Neural progenitor cell (in vitro differentiated cells): ENCODE measurements around the gene SERAC1.

ENCODE experiments used
- EZH2 ChIP-seq: fragments of 200-600 bp; sonication (generic); IDR thresholded peaks from 2 replicates; pipeline ENCODE4 v1.6.1; 2017; ENCODE audit warnings: antibody characterized with exemption, mild to moderate bottlenecking, moderate library complexity
- EZH2phosphoT487 ChIP-seq: fragments of 200-600 bp; sonication (generic); IDR thresholded peaks from 2 replicates; pipeline ENCODE4 v1.6.1; 2017; ENCODE audit warnings: antibody characterized with exemption
- TF ChIP-seq, protein P1 (sequence below): fragments of 200-600 bp; sonication (generic); IDR thresholded peaks from 2 replicates; pipeline ENCODE4 v1.5.1; 2017; ENCODE audit warnings: antibody characterized with exemption, mild to moderate bottlenecking

DNA sequence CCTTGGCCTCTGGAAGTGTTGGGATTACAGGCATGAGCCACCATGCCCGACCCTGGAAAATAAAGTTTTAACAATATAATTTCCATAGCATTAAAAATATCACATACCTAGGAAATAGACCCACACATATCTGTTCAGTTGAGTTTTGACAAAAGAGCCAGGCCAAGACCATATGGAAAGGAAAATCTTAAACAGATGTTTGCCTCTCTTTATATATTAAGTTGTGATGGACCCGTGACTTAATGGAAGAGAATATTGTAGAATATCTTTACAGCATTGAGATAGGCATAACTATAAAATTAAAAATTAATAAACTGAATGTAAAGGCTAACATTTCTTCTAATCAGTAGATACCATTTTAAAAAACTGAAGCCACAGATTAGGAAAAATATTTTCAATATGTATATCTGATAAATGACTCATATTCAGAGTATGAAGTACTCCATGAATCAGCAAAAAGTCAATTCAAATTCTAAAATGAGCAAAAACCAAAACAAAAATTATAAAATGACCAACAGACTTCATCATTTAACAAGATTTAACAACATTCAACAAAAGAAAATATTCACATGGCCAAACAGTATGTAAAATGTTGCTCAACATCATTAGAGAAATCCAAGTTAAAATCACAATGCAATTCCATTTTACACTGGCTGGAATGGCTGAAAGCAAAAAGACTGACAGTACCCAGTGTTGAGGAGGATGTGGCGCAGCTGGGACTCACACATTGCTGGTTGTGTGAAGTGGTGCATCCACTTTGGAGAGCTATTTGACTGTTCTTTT lies 43.4 kb upstream of the SERAC1 start:
- TF ChIP-seq, protein P1, sequence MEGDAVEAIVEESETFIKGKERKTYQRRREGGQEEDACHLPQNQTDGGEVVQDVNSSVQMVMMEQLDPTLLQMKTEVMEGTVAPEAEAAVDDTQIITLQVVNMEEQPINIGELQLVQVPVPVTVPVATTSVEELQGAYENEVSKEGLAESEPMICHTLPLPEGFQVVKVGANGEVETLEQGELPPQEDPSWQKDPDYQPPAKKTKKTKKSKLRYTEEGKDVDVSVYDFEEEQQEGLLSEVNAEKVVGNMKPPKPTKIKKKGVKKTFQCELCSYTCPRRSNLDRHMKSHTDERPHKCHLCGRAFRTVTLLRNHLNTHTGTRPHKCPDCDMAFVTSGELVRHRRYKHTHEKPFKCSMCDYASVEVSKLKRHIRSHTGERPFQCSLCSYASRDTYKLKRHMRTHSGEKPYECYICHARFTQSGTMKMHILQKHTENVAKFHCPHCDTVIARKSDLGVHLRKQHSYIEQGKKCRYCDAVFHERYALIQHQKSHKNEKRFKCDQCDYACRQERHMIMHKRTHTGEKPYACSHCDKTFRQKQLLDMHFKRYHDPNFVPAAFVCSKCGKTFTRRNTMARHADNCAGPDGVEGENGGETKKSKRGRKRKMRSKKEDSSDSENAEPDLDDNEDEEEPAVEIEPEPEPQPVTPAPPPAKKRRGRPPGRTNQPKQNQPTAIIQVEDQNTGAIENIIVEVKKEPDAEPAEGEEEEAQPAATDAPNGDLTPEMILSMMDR = no peak
- TF ChIP-seq EZH2 (no peak), EZH2phosphoT487 (no peak)
